ENCODE measurements around the gene SLC6A16. TPM values are rescaled to one million over a fixed set of nuclear protein-coding genes. Genes with fewer than 3 reads are reported as not detected.

The SLC6A16 gene
- total RNA-seq, 1 experiment from 2014 or later = 0.84 TPM

GRCh38 chr19:49338691-49339300, 13.8 kb upstream of the SLC6A16 start:
- peak; percentile 86 to 91 for DNase-seq
- Mint-ChIP-seq H3K4me1 (ENCODE audit: low read depth, unreplicated experiment) (peaks cover 16% of the 10 kb centered on the region), H3K27ac (ENCODE audit: unreplicated experiment) (no peak overlapping the region), H3K36me3 (ENCODE audit: insufficient read depth, unreplicated experiment) (peaks cover 9% of the 10 kb centered on the region), H3K27me3 (ENCODE audit: insufficient read depth, unreplicated experiment) (no peaks in the 10 kb centered on the region), H3K9me3 (ENCODE audit: unreplicated experiment) (no peaks in the 10 kb centered on the region), H3K4me3 (ENCODE audit: unreplicated experiment) (peak overlapping the region; percentile 77)
- Histone ChIP-seq H3K9me3 (no peaks in the 10 kb centered on the region), H3K36me3 (ENCODE audit: control insufficient read depth, insufficient read depth, low read length) (no peaks in the 10 kb centered on the region), H3K4me3 (ENCODE audit: low read depth, low read length) (peak overlapping the region; percentile 34), H3K27me3 (replicated peaks; ENCODE audit: control insufficient read depth, insufficient read depth, low read length) (no peaks in the 10 kb centered on the region), H3K4me1 (peaks cover 10% of the 10 kb centered on the region)
- ChIA-PET CTCF (interaction anchor here (0.5 to 1.7 kb wide), 5 partner anchors 11 to 345 kb away, joined by 3 to 8 read pairs (median 5); partner anchors contain the start of gene RUVBL2), POLR2A (interaction anchor here (0.6 to 1.0 kb wide), 3 partner anchors 115 to 421 kb away, joined by 3 to 6 read pairs (median 4); partner anchors contain the start of gene ALDH16A1)
- intact Hi-C loops (cut with micrococcal nuclease; ENCODE audit: unreplicated experiment) = loop anchor here (1.0 kb wide), 1 partner anchor 25 kb away; the partner anchor contains the start of gene DKKL1
- TF ChIP-seq, protein P1, sequence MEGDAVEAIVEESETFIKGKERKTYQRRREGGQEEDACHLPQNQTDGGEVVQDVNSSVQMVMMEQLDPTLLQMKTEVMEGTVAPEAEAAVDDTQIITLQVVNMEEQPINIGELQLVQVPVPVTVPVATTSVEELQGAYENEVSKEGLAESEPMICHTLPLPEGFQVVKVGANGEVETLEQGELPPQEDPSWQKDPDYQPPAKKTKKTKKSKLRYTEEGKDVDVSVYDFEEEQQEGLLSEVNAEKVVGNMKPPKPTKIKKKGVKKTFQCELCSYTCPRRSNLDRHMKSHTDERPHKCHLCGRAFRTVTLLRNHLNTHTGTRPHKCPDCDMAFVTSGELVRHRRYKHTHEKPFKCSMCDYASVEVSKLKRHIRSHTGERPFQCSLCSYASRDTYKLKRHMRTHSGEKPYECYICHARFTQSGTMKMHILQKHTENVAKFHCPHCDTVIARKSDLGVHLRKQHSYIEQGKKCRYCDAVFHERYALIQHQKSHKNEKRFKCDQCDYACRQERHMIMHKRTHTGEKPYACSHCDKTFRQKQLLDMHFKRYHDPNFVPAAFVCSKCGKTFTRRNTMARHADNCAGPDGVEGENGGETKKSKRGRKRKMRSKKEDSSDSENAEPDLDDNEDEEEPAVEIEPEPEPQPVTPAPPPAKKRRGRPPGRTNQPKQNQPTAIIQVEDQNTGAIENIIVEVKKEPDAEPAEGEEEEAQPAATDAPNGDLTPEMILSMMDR (IDR thresholded peaks at IDR 0.05; ENCODE audit: insufficient read depth in 1 of 2, low read depth in 1 of 2, low read length in 1 of 2, severe bottlenecking in 1 of 2, unreplicated experiment in 1 of 2) = no peak
- BruUV-seq (replicated peaks) = no TSS peak

GRCh38 chr19:49338023-49338677, 13.2 kb upstream of the SLC6A16 start:
- Mint-ChIP-seq H3K36me3 (ENCODE audit: insufficient read depth, unreplicated experiment) (peaks cover 9% of the 10 kb centered on the region), H3K27ac (ENCODE audit: unreplicated experiment) (no peak overlapping the region), H3K27me3 (ENCODE audit: insufficient read depth, unreplicated experiment) (no peaks in the 10 kb centered on the region), H3K4me1 (ENCODE audit: low read depth, unreplicated experiment) (peaks cover 16% of the 10 kb centered on the region), H3K9me3 (ENCODE audit: unreplicated experiment) (no peaks in the 10 kb centered on the region), H3K4me3 (ENCODE audit: unreplicated experiment) (peak overlapping the region; percentile 77)
- POLR2A ChIA-PET = no interaction called here
- peak in 1 of 2 experiments; percentile 29 for DNase-seq
- BruUV-seq (replicated peaks) = no TSS peak
- intact Hi-C loops (cut with micrococcal nuclease; ENCODE audit: unreplicated experiment) = no loop called here
- Histone ChIP-seq H3K4me3 (ENCODE audit: low read depth, low read length) (no peak overlapping the region), H3K9me3 (no peaks in the 10 kb centered on the region), H3K36me3 (ENCODE audit: control insufficient read depth, insufficient read depth, low read length) (no peaks in the 10 kb centered on the region), H3K27me3 (replicated peaks; ENCODE audit: control insufficient read depth, insufficient read depth, low read length) (no peaks in the 10 kb centered on the region), H3K4me1 (peaks cover 10% of the 10 kb centered on the region)
- TF ChIP-seq, protein P1 (IDR thresholded peaks at IDR 0.05; ENCODE audit: insufficient read depth in 1 of 2, low read depth in 1 of 2, low read length in 1 of 2, severe bottlenecking in 1 of 2, unreplicated experiment in 1 of 2) = no peak
- CTCF ChIA-PET = no interaction called here

- ChIA-PET CTCF (no interaction called here), POLR2A (no interaction called here)
- H3K36me3 ChIP-seq (ENCODE audit: control insufficient read depth, insufficient read depth, low read length) = no peaks in the 10 kb centered on the region
- TF ChIP-seq, protein P1 (IDR thresholded peaks at IDR 0.05; ENCODE audit: insufficient read depth in 1 of 2, low read depth in 1 of 2, low read length in 1 of 2, severe bottlenecking in 1 of 2, unreplicated experiment in 1 of 2) = no peak
- no peaks in the 10 kb centered on the region for H3K27me3 Mint-ChIP-seq (ENCODE audit: insufficient read depth, unreplicated experiment)
- peak in 1 of 2 experiments; percentile 7 for DNase-seq
- no peak overlapping the region for H3K27ac Mint-ChIP-seq (ENCODE audit: unreplicated experiment)
- H3K4me1 ChIP-seq = peaks cover 10% of the 10 kb centered on the region
- H3K4me1 Mint-ChIP-seq (ENCODE audit: low read depth, unreplicated experiment) = peaks cover 16% of the 10 kb centered on the region
- no peaks in the 10 kb centered on the region for H3K27me3 ChIP-seq (replicated peaks; ENCODE audit: control insufficient read depth, insufficient read depth, low read length)
- H3K4me3 Mint-ChIP-seq (ENCODE audit: unreplicated experiment) = peak overlapping the region; percentile 6
- peaks cover 9% of the 10 kb centered on the region for H3K36me3 Mint-ChIP-seq (ENCODE audit: insufficient read depth, unreplicated experiment)
- intact Hi-C loops (cut with micrococcal nuclease; ENCODE audit: unreplicated experiment) = no loop called here
- no peaks in the 10 kb centered on the region for H3K9me3 ChIP-seq
- H3K9me3 Mint-ChIP-seq (ENCODE audit: unreplicated experiment) = no peaks in the 10 kb centered on the region
- BruUV-seq (replicated peaks) = no TSS peak
- no peak overlapping the region for H3K4me3 ChIP-seq (ENCODE audit: low read depth, low read length)
Observed at GRCh38 chr19:49337267-49338022, 12.5 kb upstream of the SLC6A16 start.
